Measurements from ENCODE around the gene ZNF860. TPM values are rescaled to one million over a fixed set of nuclear protein-coding genes. Genes with fewer than 3 reads are reported as not detected.
"Not testable (repeated sequence)": the region's sequence is repeated elsewhere in the genome, so short reads cannot be mapped to it uniquely, and the experiment has no call there.

The ZNF860 gene
- total RNA-seq, 1 donor from 2014 or later: 0.16 TPM

- intact Hi-C loops (cut with micrococcal nuclease): not testable (repeated sequence)
Observed at GRCh38 chr3:31995026-31995425, 13.5 kb downstream of the ZNF860 start.

- intact Hi-C loops (cut with micrococcal nuclease): no loop called here
Observed at GRCh38 chr3:31996195-31996594, 14.6 kb downstream of the ZNF860 start.

- intact Hi-C loops (cut with micrococcal nuclease): no loop called here
Observed at GRCh38 chr3:31997500-31997899, 15.9 kb downstream of the ZNF860 start.

GRCh38 chr3:31999907-32000439 is 18.4 kb downstream of the ZNF860 start:
- intact Hi-C loops (cut with micrococcal nuclease): no loop called here

- intact Hi-C loops (cut with micrococcal nuclease): no loop called here
Observed at GRCh38 chr3:32000877-32001276, 19.3 kb downstream of the ZNF860 start.

- intact Hi-C loops (cut with micrococcal nuclease): no loop called here
Observed at GRCh38 chr3:32002561-32003368, 21.2 kb downstream of the ZNF860 start.

- intact Hi-C loops (cut with micrococcal nuclease): no loop called here
Observed at GRCh38 chr3:32003380-32003779, 21.8 kb downstream of the ZNF860 start.

GRCh38 chr3:32004113-32004765 is 22.7 kb downstream of the ZNF860 start:
- intact Hi-C loops (cut with micrococcal nuclease): no loop called here

- intact Hi-C loops (cut with micrococcal nuclease): no loop called here
Observed at GRCh38 chr3:32009101-32009500, 27.6 kb downstream of the ZNF860 start.

- intact Hi-C loops (cut with micrococcal nuclease): no loop called here
Observed at GRCh38 chr3:32009957-32010356, 28.4 kb downstream of the ZNF860 start.

- intact Hi-C loops (cut with micrococcal nuclease): not testable (repeated sequence)
Observed at GRCh38 chr3:32010699-32011098, 29.1 kb downstream of the ZNF860 start.

- intact Hi-C loops (cut with micrococcal nuclease): not testable (repeated sequence)
Observed at GRCh38 chr3:32015638-32016037, 34.1 kb downstream of the ZNF860 start.

GRCh38 chr3:32017286-32017685 is 35.7 kb downstream of the ZNF860 start:
- intact Hi-C loops (cut with micrococcal nuclease): no loop called here

GRCh38 chr3:32018757-32019564 is 37.4 kb downstream of the ZNF860 start:
- intact Hi-C loops (cut with micrococcal nuclease): loop anchor here (1.0 kb wide), 1 partner anchor 125 kb away; no protein-coding TSS in a partner anchor

- intact Hi-C loops (cut with micrococcal nuclease): no loop called here
Observed at GRCh38 chr3:32021155-32021554, 39.6 kb downstream of the ZNF860 start.

GRCh38 chr3:32021748-32022147 is 40.2 kb downstream of the ZNF860 start:
- intact Hi-C loops (cut with micrococcal nuclease): no loop called here

- intact Hi-C loops (cut with micrococcal nuclease): no loop called here
Observed at GRCh38 chr3:32022947-32023346, 41.4 kb downstream of the ZNF860 start.

- intact Hi-C loops (cut with micrococcal nuclease): no loop called here
Observed at GRCh38 chr3:32026593-32026992, 45.0 kb downstream of the ZNF860 start.

GRCh38 chr3:32037932-32038267 is 56.4 kb downstream of the ZNF860 start:
- intact Hi-C loops (cut with micrococcal nuclease): no loop called here

- intact Hi-C loops (cut with micrococcal nuclease): no loop called here
Observed at GRCh38 chr3:32041316-32041715, 59.8 kb downstream of the ZNF860 start.

All from T-helper 2 cell treated with Interferon-gamma antibody and Interleukin-4, amounts not matched to agents 100 ng/mL and 5 ng/mL, for 36 hours (primary cell).